ENCODE results near the gene TIGD3. TPM values are rescaled to one million over a fixed set of nuclear protein-coding genes. Genes with fewer than 3 reads are reported as not detected.
"Not testable (repeated sequence)": the region's sequence is repeated elsewhere in the genome, so short reads cannot be mapped to it uniquely, and the experiment has no call there.

TIGD3 gene
- total RNA-seq, 1 donor from 2014 or later = 0.17 TPM

- no peak for DNase-seq
Measured at GRCh38 chr11:65325435-65325834, 29.1 kb upstream of the TIGD3 start.

GRCh38 chr11:65327021-65327420 is 27.5 kb upstream of the TIGD3 start:
- no peak for DNase-seq

DNA sequence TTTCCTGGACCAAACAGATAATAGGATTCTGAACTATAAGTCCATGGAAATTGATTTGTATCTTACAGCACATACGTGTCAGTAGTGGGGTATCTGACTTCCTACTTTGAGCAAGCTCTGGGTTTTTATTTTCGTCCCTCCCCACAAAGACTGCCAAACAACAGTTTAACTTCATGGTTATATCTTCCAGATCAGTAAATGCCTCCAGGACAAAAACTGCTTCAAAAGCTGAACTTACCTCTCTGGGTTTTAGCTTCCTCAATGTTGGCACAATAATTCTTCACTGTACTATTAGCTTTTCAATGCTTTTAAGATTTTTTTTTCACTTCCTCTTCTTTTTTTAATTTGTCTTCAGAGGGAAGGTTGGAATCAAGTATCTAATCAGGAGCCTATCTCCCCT is 25.1 kb upstream of the TIGD3 start:
- no peak for DNase-seq

DNA sequence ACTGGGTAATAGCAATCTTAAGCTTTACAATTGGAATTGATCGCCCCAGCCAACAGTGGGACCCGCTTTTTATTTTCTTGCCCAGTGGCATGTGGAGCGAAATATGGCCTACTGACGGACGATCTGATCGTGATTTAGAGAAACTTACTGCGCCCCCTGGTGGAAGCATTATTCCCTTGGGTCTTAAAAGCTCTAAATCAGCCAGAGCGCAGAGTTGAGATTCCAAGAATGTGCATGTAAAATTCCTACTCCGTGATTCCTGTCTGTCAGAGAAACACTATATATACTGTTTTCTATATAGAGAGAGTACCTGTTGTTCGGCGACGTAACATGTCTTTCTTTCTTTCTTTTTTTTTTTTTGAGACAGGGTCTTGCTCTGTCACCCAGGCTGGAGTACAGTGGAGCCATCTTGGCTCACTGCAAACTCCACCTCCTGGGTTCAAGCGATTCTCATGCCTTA is 24.6 kb upstream of the TIGD3 start:
- DNase-seq = peak; percentile 97

- DNase-seq = no peak
Measured at GRCh38 chr11:65330544-65330943, 24.0 kb upstream of the TIGD3 start.

GRCh38 chr11:65332591-65332990 is 22.0 kb upstream of the TIGD3 start:
- DNase-seq = not testable (repeated sequence)

GRCh38 chr11:65334696-65335295 is 19.8 kb upstream of the TIGD3 start:
- DNase-seq = no peak

- DNase-seq = no peak
Measured at GRCh38 chr11:65338676-65339075, 15.9 kb upstream of the TIGD3 start.

GRCh38 chr11:65340226-65340625 is 14.3 kb upstream of the TIGD3 start:
- no peak for DNase-seq

DNA sequence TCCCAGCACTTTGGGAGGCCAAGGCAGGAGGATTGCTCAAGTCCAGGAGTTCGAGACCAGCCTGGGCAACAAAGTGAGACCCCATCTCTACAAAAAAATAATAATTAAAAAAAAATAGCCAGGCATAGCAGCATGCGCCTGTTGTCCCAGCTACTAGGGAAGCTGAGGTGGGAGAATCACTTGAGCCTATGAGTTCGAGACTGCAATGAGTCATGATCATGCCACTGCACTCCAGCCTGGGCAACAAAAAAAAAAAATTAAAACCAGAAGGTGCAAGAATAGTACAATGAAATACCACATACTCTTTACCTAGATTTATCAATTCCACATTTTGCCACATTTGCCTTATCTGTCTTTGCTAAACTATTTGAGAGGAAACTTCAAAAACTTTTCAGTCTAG is 12.7 kb upstream of the TIGD3 start:
- DNase-seq = no peak

DNA sequence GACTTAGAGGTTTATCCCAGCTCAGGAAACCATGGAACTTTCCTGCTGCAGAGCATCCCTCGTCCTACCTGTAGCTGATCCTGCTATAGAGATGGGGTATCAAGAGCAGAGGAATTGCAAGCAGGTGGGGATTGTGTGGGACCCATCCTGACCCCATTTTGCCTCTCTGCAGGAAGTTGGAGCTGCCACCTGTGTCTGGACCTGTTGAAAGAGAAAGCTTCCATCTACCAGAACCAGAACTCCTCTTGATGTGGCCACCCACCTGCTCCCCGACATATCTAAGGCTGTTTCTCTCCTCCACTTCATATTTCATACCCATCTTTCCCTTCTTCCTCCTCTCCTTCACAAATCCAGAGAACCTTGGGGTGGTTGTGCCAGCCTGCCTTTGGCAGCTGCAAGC is 3.0 kb upstream of the TIGD3 start:
- no peak for DNase-seq

- DNase-seq = peak; percentile 32
Measured at GRCh38 chr11:65352783-65353182, 1.8 kb upstream of the TIGD3 start.

- no peak for DNase-seq
Measured at GRCh38 chr11:65353376-65353775, 1.2 kb upstream of the TIGD3 start.

DNA sequence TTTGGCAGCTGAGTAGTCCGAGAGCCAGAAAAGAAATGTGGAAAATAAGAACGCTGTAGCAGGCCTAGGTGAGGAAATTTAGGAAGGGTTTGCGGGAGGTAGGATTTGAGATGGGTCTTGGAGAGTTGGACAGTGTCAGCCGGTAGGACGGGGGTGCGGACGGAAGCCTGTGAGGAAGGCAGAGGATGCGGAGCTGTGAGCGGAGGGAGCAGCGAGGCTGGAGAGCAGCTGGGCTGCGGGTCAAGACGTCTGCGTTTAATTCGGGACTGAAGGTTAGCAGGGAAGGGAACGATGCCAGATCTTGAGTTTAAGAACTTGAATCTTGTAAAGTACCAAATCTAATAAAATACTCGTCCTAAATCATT is 669 bp upstream of the TIGD3 start:
- no peak for DNase-seq

- DNase-seq = no peak
Measured at GRCh38 chr11:65355013-65355775, 643 bp downstream of the TIGD3 start.

- peak; percentile 49 for DNase-seq
Measured at GRCh38 chr11:65355776-65356393, 1.3 kb downstream of the TIGD3 start.

GRCh38 chr11:65356394-65356972 is 1.9 kb downstream of the TIGD3 start:
- DNase-seq = no peak

DNA sequence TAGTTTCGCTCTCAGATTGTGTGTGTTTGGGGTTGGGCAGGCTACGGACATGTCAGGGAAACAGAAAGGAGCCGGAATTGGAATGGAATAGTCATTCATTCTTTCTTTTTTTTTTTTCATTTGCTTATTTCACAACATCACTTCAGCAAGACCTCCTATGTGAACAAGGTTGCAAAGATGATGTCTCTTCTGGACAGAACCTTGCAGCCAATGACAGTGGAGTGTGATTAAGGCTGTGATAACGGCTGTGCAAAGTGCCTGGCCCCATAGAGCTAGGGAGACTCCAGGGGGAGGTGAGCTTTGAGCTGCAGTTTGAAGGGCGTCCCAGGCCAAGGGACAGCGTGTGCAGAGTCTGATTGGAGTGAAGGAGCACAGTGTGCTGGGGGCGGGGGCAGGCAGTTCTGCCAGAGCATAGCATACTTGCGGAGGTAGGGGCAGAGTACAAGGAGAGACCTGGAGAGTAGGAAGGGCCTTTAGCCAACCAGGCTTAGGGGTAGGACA is 3.4 kb downstream of the TIGD3 start:
- DNase-seq = no peak

DNA sequence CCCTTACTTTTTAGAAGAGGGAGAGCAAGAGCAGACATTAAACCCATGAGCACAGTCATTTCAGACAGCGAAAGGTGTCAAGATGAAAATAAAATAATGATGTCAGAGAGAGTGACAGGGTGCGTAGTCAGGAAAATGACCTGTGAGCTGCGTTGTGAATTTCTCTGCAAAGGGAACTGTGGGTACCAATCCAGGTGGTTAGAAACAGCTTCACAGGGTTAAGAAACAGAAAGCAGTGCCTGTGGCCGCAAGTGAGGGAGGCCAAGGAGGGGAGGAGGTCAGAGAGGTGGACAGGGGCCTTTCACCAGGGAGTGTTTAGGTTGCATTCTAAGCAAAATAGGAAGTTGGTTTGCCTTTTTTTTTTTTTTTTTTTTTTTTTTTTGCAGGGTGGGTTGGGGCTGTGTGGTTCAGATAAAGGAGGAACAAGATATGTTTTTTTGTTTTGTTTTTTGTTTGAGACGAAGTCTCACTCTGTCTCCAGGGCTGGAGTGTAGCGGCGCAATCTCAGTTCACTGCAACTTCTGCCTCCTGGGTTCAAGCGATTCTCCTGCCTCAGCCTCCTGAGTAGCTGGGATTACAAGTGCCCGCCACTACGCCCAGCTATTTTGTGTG is 7.9 kb downstream of the TIGD3 start:
- DNase-seq = no peak

GRCh38 chr11:65362966-65363365 is 8.4 kb downstream of the TIGD3 start:
- no peak for DNase-seq

DNA sequence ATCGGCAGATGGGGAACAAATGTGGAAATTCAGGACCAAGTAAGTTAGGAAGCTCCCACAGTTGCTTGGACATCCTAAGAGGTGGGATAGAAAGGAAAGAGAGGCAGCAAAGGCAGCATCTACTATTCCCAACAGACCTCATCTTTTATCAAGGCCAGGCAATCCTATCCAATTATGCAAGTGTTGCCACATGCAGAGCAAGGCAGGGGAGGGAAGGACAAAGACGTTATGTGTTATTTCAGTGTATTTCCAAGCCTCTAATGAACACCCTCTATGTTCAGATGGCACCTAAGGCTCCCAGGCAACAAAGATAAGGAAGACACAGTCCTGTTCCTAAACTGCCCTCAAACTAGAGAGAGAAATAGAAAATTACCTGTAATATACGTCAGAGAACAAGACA is 9.2 kb downstream of the TIGD3 start:
- DNase-seq = no peak

DNA sequence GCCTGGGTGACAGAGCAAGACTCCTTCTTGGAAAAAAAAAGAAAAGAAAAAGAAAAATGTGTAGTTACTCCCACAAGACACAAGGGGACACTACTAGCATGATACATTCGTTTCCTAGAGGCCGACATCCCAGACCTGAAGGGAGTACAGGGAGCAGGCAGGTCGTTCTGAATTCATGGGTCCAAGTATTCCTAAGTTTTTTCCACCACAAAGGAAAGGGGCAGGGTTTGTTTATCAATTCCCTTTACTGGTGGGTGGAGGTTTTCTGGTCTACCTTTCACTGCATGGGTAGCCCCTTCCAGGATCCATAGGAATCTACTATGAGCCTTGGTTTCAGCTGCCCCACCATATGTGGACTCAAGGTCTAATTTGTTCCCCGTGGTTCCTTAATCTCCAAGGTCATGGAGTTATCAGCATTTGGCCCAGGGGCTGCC is 11.8 kb downstream of the TIGD3 start:
- peak; percentile 90 for DNase-seq

- no peak for DNase-seq
Measured at GRCh38 chr11:65370659-65371049, 16.1 kb downstream of the TIGD3 start.
